ENCODE results near the gene PEMT.

GRCh38 chr17:17527534-17527933 is 64.0 kb downstream of the PEMT start:
- TF ChIP-seq POLR2A (IDR thresholded peaks at IDR 0.05; ENCODE audit: low read depth) (no peak), CTCF (IDR thresholded peaks at IDR 0.05) (no peak), POLR2AphosphoS5 (IDR thresholded peaks at IDR 0.05) (no peak), EP300 (IDR thresholded peaks at IDR 0.05) (no peak)

Data from esophagus muscularis mucosa (tissue), 4 donors.